HEK293 (cell line): ENCODE measurements around the gene LMO4.

Experiments
- CTCF ChIP-seq: fragments of 450-650 bp; formaldehyde crosslinking; IDR thresholded peaks from 2 replicates; pipeline ENCODE4 v1.5.1; 2016; ENCODE audit warnings: missing biosample characterization, missing genetic modification characterization
- GLI4 ChIP-seq: fragments of 450-650 bp; formaldehyde crosslinking; IDR thresholded peaks from 2 replicates; pipeline ENCODE4 v1.5.1; 2016; ENCODE audit warnings: missing biosample characterization, missing genetic modification characterization
- OSR2 ChIP-seq: fragments of 450-650 bp; formaldehyde crosslinking; IDR thresholded peaks from 2 replicates; pipeline ENCODE4 v1.5.1; 2016; ENCODE audit warnings: missing biosample characterization, missing genetic modification characterization
- PRDM10 ChIP-seq: fragments of 450-650 bp; formaldehyde crosslinking; IDR thresholded peaks from 2 replicates; pipeline ENCODE4 v1.5.1; 2016; ENCODE audit warnings: missing biosample characterization, missing genetic modification characterization
- REST ChIP-seq: fragments of 450-650 bp; formaldehyde crosslinking; IDR thresholded peaks from 2 replicates; pipeline ENCODE4 v1.5.1; 2016; ENCODE audit warnings: missing biosample characterization, missing genetic modification characterization
- ZBTB44 ChIP-seq: fragments of 450-650 bp; IDR thresholded peaks from 2 replicates; pipeline ENCODE4 v1.5.1; 2018; ENCODE audit warnings: missing biosample characterization, mild to moderate bottlenecking, missing genetic modification characterization
- ZBTB7A ChIP-seq: fragments of 450-650 bp; formaldehyde crosslinking; IDR thresholded peaks from 2 replicates; pipeline ENCODE4 v1.5.1; 2016; ENCODE audit warnings: low read depth, missing biosample characterization, missing genetic modification characterization
- ZNF169 ChIP-seq: fragments of 450-650 bp; formaldehyde crosslinking; IDR thresholded peaks from 2 replicates; pipeline ENCODE4 v1.5.1; 2016; ENCODE audit warnings: missing biosample characterization, missing genetic modification characterization
- ZNF221 ChIP-seq: fragments of 450-650 bp; formaldehyde crosslinking; IDR thresholded peaks from 2 replicates; pipeline ENCODE4 v1.5.1; 2017; ENCODE audit warnings: missing biosample characterization, missing genetic modification characterization, borderline replicate concordance
- ZNF26 ChIP-seq: fragments of 450-650 bp; formaldehyde crosslinking; IDR thresholded peaks from 2 replicates; pipeline ENCODE4 v1.5.1; 2016; ENCODE audit warnings: missing biosample characterization, missing genetic modification characterization
- ZNF274 ChIP-seq, 2 experiments: fragments of 200-500 bp in 1 of 2; fragments of 450-650 bp in 1 of 2; sonication (Bioruptor generic) in 1 of 2; formaldehyde crosslinking in 1 of 2; IDR thresholded peaks; 2 replicates each; pipeline versions ENCODE4 v1.5.1 to v1.6.1; 2014 to 2016; ENCODE audit warnings: borderline replicate concordance in 1 of 2, inconsistent platforms in 1 of 2, low read length in 1 of 2, missing biosample characterization in 1 of 2, missing genetic modification characterization in 1 of 2
- ZNF645 ChIP-seq: fragments of 450-650 bp; formaldehyde crosslinking; IDR thresholded peaks from 2 replicates; pipeline ENCODE4; 2016; ENCODE audit warnings: missing biosample characterization, missing genetic modification characterization
- ZNF660 ChIP-seq: fragments of 450-650 bp; IDR thresholded peaks from 2 replicates; pipeline ENCODE4 v1.5.1; 2018; ENCODE audit warnings: missing biosample characterization, mild to moderate bottlenecking, missing genetic modification characterization
- ZNF843 ChIP-seq: fragments of 450-650 bp; formaldehyde crosslinking; IDR thresholded peaks from 2 replicates; pipeline ENCODE4 v1.5.1; 2016; ENCODE audit warnings: missing biosample characterization, missing genetic modification characterization

- TF ChIP-seq ZNF169 (no peak), PRDM10 (no peak), CTCF (no peak), ZBTB44 (tag by site-specific recombination) (no peak), ZNF645 (no peak), GLI4 (tag by site-specific recombination) (no peak), REST (tag by site-specific recombination) (no peak), ZNF26 (tag by site-specific recombination) (no peak), OSR2 (tag by site-specific recombination) (no peak), ZNF660 (tag by site-specific recombination) (no peak), ZNF843 (no peak), ZNF274 (IDR thresholded peaks at IDR 0.05; ENCODE audit: low read length) (no peak), ZNF274 (tag by site-specific recombination; IDR thresholded peaks at IDR 0.05; ENCODE audit: borderline replicate concordance) (no peak), ZNF221 (tag by site-specific recombination) (no peak), ZBTB7A (tag by site-specific recombination) (no peak)
These were observed 30.9 kb downstream of the LMO4 start for GRCh38 chr1:87359586-87359985.
